DND-41 (cell line): ENCODE measurements around the gene BRSK2.

Experiments
- CTCF ChIP-seq: IDR thresholded peaks from 2 replicates; pipeline ENCODE4 v1.5.1; 2012; ENCODE audit warnings: borderline replicate concordance, low read length, moderate library complexity, mild to moderate bottlenecking; ENCODE audit not compliant: poor library complexity, severe bottlenecking; ENCODE audit errors: extremely low read depth
- EZH2 ChIP-seq: IDR thresholded peaks from 3 replicates; pipeline ENCODE4 v1.6.1; 2012; ENCODE audit warnings: borderline replicate concordance, low read depth, mild to moderate bottlenecking, moderate library complexity, low read length, inconsistent platforms; ENCODE audit not compliant: severe bottlenecking

GRCh38 chr11:1462698-1462975, 72.9 kb downstream of the BRSK2 start:
- no peak for TF ChIP-seq EZH2
- TF ChIP-seq CTCF = no peak
